Limb (tissue), 2 donors: ENCODE results near the gene RBM15.

ENCODE experiments used
- DNase-seq, 2 donors: peaks; one replicate each; pipeline ENCODE4 v3.0.0-alpha.2; 2016; ENCODE audit errors: extremely low spot score in 2 of 2

RBM15 gene, protein sequence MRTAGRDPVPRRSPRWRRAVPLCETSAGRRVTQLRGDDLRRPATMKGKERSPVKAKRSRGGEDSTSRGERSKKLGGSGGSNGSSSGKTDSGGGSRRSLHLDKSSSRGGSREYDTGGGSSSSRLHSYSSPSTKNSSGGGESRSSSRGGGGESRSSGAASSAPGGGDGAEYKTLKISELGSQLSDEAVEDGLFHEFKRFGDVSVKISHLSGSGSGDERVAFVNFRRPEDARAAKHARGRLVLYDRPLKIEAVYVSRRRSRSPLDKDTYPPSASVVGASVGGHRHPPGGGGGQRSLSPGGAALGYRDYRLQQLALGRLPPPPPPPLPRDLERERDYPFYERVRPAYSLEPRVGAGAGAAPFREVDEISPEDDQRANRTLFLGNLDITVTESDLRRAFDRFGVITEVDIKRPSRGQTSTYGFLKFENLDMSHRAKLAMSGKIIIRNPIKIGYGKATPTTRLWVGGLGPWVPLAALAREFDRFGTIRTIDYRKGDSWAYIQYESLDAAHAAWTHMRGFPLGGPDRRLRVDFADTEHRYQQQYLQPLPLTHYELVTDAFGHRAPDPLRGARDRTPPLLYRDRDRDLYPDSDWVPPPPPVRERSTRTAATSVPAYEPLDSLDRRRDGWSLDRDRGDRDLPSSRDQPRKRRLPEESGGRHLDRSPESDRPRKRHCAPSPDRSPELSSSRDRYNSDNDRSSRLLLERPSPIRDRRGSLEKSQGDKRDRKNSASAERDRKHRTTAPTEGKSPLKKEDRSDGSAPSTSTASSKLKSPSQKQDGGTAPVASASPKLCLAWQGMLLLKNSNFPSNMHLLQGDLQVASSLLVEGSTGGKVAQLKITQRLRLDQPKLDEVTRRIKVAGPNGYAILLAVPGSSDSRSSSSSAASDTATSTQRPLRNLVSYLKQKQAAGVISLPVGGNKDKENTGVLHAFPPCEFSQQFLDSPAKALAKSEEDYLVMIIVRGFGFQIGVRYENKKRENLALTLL

DNA sequence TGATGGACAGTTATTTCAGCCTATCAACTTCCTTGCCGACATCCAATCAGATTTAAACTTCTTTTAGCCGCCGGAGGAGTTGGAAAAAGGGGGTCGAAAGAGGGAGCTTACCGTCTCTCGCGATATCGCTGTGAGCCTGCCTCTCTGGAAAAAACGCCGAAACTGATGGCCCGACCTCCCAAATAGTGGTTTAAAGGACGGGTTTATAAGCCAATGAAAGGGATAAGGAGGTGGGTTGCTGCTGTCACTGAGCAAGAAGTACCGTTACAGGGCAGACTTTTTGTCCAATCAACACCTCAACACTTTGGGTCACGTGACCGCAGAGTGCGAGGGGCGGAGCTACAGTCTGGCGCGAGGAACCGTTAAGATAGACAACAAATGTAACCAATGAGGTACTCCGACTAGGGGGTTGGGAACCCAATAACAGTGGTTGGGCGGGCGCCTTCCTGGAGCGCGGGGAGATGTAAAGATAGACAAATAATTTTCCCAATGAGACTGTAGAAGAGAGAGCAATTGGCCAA, at the start of gene RBM15:
RBM15 (plus strand) TSS at position 492 of the 521 bp plus-strand sequence; CDS start at position 521, 29 bp downstream.
- peak; percentile 96 to 100 for DNase-seq

DNA sequence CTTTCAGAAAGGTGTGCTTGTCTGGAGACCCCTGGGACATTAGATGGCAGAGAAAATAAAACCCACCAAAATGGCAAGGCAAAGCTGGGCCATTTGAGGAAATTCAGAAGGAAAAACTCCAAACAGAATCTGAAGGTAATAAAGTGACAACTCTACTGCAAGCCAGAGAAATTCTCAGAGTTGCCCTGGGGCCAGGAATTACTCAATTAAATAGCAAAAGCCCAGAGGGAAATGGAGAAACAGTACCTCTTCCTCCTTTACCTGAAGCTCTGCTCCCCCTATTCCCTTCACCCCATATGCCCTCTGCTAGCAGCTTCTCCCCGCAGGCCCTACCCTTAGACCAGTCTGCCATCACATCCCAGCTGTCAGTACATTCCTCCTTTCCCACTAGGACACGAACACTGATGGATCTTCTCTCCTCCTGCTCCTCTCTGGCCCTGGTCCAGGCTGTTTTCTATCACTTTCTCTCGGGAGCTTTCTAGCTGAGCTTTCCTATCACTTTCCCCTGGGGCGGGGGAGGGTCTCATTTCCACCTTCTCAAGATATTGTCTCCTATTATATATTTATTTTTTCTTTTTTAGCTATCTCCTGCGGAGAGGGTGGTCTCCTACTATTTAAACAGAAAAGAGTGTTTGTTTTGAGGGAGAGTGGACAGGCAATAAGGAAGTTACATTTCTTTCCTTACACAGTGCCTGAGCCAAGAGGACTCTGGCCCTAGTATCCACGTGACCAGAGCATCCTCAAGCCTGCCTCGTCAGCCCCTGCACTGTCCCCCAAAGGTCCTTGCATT, 47.7 kb upstream of the RBM15 start:
- DNase-seq: no peak

- DNase-seq: no peak
Measured at GRCh38 chr1:110292031-110292741, 47.0 kb upstream of the RBM15 start.

- no peak for DNase-seq
Measured at GRCh38 chr1:110293601-110294104, 45.5 kb upstream of the RBM15 start.

DNA sequence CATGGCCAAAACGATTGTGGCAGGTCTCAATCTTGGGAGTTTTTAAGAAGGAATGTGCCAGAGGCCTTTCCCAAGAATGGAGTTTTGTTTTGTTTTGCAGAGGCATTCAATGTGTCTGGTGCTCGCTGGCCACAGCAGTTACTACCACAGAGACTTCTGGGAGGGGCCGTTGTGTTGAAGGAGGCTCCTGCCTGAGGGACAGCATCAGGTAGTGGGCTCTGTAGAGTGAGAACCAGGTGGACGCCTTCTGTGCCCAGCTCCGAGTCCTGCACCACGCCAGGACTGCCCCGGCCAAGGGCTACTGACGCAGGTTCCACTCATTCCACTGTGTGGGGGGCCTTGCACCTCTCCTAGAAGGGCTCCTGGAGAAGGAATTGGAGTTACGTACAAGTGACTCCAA, 44.9 kb upstream of the RBM15 start:
- no peak for DNase-seq

DNA sequence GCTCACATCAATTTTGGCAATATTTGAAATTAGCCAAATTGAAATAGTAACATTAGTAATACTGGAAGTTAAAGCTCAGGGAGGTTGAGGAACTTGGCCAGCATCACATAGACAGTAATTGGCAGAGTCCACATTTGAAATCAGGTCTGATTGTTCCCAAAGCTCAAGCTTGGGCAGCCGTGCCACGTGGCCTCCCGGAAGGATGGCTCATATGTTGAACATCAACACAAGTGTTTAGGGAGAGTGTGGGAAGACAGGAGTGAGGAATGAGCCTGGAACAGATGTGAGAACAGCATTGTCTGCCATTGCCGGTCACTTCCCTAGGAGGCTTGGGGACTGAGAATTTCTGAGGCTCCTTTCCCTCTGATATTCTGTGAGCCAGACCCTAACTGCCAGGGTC, 40.2 kb upstream of the RBM15 start:
- DNase-seq: no peak

DNA sequence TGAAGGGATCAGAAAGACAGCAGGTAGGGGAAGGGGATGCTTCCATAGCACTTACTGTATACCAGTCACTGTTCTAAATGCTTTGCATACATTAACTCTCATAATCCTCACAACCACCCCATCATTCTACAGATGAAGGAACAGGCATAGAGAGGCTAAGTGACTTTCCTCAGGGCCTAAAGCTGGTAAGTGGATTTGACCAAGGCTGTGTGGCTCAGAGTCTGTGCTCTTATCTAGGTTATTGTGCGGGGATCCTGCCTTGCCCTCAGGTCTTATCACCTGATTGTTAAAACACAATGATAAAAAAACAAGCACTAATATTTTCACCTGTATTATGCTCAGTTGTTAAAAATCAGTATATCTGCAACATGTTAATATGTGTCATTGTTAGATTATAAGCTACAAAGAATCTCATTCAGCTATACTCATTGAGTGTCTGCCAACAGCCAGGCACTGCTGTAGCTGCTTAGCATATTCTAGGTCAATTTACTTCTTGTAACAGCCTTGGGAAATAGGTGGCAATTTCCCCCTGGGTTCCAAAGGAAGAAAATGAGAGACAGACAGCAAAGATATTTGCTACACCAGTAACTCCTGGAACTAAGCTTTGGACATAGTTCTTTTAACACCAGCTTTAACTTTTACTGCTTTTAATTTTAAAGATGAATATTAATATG, 38.6 kb upstream of the RBM15 start:
- no peak for DNase-seq

DNA sequence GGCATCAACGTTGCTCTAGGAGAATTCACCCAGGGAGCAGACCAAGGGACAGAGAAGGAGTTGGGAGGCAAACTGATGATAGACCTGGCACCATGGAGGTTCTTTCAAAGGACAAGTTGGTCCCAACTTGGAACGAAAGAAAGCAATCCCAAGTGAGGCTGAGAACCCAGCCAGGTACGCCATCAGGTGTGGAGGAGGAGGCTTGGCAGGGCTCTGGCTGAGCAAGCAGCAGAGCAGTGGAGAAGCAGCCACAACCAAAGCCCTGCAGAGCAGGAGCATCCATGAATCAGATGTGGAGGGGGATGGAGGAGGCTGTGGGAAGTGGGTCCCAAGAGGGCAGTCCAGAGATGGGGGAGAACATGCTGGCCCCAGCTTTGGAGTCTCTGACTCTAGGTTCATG, 36.3 kb upstream of the RBM15 start:
- DNase-seq: no peak

DNA sequence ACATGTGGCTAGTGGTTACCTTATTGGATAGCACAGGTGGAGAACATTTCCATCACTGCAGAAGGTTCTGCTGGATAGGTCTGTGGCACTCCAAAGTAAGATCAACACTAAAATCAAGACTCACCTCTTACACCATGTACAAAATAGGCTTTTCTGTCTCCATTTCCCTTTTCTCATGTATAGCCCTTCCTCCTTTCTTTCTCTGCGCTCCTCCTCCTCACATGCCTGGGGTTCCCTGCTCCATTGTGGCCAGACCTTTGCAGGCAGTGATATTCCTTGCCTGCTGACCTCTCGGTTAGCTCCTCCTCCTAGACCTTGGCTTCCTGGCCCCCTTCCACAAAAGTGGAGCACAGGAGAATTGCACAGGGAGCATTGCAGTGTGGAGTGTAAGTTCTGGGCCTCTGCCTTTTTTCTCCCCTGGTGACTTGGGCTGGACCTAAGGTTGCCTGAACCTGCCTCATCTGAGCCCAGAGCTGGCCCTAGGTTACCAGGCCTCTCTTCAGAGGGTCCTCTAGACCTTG, 33.2 kb upstream of the RBM15 start:
- no peak for DNase-seq

- no peak for DNase-seq
Measured at GRCh38 chr1:110307239-110307974, 31.8 kb upstream of the RBM15 start.

DNA sequence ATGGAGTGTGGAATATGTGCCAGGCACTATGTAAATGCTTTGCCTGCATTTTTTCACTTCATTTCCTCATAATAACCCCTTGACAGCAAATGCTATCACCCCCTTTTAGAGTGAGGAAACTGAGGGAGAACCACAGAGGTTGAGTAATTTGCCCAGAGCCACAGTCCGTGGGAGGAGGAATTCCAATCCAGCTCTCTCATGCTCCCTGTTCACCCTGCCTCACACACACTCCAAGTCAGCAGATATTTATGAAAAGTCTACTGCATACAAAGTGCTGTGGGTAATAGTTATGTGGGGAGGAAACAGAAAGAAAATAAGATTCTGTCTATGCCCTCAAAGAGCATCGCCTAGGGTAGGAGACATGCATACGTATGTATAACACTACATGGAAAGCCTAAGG, 30.9 kb upstream of the RBM15 start:
- DNase-seq: no peak

- no peak for DNase-seq
Measured at GRCh38 chr1:110309139-110309538, 30.0 kb upstream of the RBM15 start.

- DNase-seq: no peak
Measured at GRCh38 chr1:110309767-110310166, 29.4 kb upstream of the RBM15 start.

GRCh38 chr1:110310300-110310699, 28.9 kb upstream of the RBM15 start:
- DNase-seq: no peak

GRCh38 chr1:110312188-110313121, 26.7 kb upstream of the RBM15 start:
- peak; percentile 72 to 87 for DNase-seq

DNA sequence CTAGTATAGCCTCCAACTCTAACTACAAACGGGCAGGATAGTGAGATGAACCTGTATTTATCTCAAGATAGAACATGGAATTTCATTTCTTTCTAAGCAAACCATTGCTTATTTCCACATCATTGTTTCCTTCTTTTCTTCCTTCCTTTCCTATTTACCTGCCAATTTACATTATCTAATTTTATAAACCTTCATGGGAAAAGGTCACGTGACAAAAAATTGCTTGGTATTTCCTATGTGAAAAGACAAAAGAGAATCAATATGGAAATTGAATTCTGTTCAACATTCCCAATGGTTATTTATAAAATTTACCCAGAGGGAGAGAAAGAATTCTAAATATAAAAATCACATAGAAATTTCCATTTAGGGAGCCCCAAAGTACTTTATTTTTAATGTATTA, 22.4 kb upstream of the RBM15 start:
- no peak for DNase-seq

DNA sequence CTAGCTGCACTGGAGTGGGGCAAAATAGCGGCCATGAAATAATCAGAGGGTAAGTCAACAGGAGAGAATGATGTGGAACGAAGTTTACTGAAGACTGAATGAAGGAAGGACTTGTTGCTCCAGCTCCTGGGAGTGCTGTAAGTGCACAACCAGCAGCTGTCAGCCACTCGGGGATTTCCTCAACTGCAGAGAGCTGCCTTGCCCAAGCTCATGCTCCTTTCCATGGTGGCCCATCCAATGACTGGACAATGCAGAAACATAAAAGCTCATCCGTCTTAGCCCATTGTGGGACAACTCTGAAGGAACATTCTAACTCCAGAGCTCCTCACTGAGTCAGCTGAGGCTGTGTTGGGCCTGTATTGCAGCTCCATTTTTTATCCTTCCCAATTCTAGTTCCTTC, 21.1 kb upstream of the RBM15 start:
- no peak for DNase-seq
